Neutrophil (primary cell): ENCODE results near the gene ATP5F1D.

ENCODE experiments used
- H3K27ac ChIP-seq: fragments of 200-600 bp; sonication (generic); 2 replicates; pipeline ENCODE4 v1.5.1; 2016; ENCODE audit warnings: mild to moderate bottlenecking, moderate library complexity
- H3K27me3 ChIP-seq: fragments of 200-600 bp; sonication (generic); 2 replicates; pipeline ENCODE4 v1.6.0; 2016; ENCODE audit warnings: mild to moderate bottlenecking
- H3K36me3 ChIP-seq: fragments of 200-600 bp; sonication (generic); 2 replicates; pipeline ENCODE4 v1.5.1; 2017
- H3K4me1 ChIP-seq, 2 experiments: fragments of 200-600 bp in 1 of 2; sonication (generic) in 1 of 2; 1 replicate in 1 of 2; 2 replicates in 1 of 2; pipeline versions ENCODE4 v1.5.1 to v1.6.1; 2013 to 2016; ENCODE audit warnings: low read depth in 1 of 2, low read length in 1 of 2, mild to moderate bottlenecking in 1 of 2, moderate library complexity in 1 of 2; ENCODE audit not compliant: control insufficient read depth in 1 of 2, insufficient read depth in 1 of 2
- H3K4me3 ChIP-seq, 2 experiments: fragments of 200-600 bp in 1 of 2; sonication (generic) in 1 of 2; 1 replicate in 1 of 2; 2 replicates in 1 of 2; pipeline ENCODE4 v1.5.1; 2013 to 2016; ENCODE audit warnings: low read depth in 1 of 2, low read length in 1 of 2, mild to moderate bottlenecking in 1 of 2, moderate library complexity in 1 of 2
- H3K9me3 ChIP-seq: fragments of 200-600 bp; sonication (generic); 2 replicates; pipeline ENCODE4 v1.5.1; 2016
- TF ChIP-seq, protein P1 (sequence below): fragments of 200-600 bp; sonication (generic); IDR thresholded peaks from 2 replicates; pipeline ENCODE4 v1.5.1; 2016; ENCODE audit warnings: antibody characterized with exemption

Gene ATP5F1D

DNA sequence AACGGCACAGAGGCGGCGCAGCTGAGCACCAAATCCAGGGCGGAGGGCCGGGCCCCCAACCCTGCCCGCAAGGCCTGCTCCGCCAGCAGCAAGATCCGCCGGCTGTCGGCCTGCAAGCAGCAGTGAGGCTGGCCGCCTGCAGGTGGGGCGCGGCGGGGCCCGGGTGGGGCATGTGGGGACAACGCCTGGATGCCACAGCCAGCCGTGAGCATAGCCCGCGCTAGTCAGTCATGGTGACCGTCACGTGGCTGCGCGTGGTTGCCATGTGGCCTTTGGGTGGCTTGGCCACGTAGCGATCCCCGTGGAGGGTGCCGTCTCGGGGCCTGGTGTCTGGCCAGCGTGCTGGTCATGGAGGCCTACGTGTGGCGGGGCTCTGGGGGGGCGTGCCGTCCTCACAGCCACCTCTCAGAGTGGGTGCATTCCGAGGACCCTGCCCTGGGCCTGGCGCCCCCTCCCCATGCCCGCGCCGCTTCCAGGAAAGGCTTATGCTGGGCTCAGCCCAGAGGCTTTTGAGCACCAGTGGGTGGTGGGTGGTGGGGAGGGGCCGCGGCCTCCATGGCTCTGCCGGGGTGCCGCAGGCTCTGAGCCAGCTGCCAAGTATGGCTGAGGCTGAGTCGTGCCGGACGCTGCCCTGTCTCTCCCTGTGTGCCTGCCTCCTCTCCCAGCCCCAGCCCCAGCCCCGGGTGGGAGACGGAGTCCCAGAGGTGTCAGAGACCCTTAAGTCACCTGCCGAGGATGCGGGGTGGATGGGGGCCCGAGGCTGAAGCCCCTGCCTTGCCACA is 14.8 kb upstream of the ATP5F1D start:
- H3K4me3 ChIP-seq, result no peak overlapping the region
- no peak overlapping the region for H3K27ac ChIP-seq
- peaks cover 65% of the 10 kb centered on the region for H3K36me3 ChIP-seq
- TF ChIP-seq, protein P1, sequence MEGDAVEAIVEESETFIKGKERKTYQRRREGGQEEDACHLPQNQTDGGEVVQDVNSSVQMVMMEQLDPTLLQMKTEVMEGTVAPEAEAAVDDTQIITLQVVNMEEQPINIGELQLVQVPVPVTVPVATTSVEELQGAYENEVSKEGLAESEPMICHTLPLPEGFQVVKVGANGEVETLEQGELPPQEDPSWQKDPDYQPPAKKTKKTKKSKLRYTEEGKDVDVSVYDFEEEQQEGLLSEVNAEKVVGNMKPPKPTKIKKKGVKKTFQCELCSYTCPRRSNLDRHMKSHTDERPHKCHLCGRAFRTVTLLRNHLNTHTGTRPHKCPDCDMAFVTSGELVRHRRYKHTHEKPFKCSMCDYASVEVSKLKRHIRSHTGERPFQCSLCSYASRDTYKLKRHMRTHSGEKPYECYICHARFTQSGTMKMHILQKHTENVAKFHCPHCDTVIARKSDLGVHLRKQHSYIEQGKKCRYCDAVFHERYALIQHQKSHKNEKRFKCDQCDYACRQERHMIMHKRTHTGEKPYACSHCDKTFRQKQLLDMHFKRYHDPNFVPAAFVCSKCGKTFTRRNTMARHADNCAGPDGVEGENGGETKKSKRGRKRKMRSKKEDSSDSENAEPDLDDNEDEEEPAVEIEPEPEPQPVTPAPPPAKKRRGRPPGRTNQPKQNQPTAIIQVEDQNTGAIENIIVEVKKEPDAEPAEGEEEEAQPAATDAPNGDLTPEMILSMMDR, result no peak
- no peaks in the 10 kb centered on the region for H3K9me3 ChIP-seq
- no peaks in the 10 kb centered on the region for H3K4me1 ChIP-seq
- no peaks in the 10 kb centered on the region for H3K27me3 ChIP-seq

GRCh38 chr19:1227304-1228054 is 14.1 kb upstream of the ATP5F1D start:
- Histone ChIP-seq H3K9me3 (no peaks in the 10 kb centered on the region), H3K4me1 (no peaks in the 10 kb centered on the region), H3K27ac (no peak overlapping the region), H3K27me3 (peaks cover 2% of the 10 kb centered on the region), H3K4me3 (no peak overlapping the region), H3K36me3 (peaks cover 57% of the 10 kb centered on the region)
- TF ChIP-seq, protein P1, result no peak

DNA sequence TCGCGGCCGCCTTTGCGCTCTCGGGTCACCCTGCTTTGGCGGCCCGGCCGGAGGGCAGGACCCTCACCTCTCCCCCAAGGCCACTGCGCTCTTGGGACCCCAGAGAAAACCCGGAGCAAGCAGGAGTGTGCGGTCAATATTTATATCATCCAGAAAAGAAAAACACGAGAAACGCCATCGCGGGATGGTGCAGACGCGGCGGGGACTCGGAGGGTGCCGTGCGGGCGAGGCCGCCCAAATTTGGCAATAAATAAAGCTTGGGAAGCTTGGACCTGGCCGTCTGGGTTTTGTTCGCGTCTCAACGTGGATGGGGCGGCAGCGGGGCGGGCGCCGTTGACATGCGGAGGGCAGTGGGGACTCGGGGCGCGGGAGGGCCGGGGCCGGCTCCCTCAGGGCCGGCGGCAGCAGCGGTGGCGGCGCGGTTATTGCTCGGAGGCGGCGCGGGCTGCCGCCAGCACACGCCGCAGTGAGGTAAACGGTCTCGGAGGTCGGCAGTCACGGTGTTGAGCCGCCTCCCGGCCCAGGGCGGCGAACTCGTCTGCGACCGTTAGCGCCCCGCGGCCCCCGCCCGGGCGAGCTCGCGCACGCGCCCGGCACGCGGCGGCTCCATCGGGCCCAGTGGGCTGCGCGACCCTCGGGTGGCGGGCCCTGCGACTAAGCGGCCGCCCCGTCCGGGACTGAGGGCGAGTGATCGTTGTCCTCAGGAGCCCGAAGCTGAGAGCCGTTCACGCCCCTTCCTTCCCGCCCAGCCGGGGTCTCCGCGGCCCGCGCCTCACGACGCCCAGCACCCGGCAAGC is 13.2 kb upstream of the ATP5F1D start:
- no peak overlapping the region for H3K27ac ChIP-seq
- no peaks in the 10 kb centered on the region for H3K4me1 ChIP-seq
- H3K36me3 ChIP-seq, result peaks cover 49% of the 10 kb centered on the region
- no peaks in the 10 kb centered on the region for H3K9me3 ChIP-seq
- TF ChIP-seq, protein P1, result no peak
- no peak overlapping the region for H3K4me3 ChIP-seq
- peaks cover 10% of the 10 kb centered on the region for H3K27me3 ChIP-seq

DNA sequence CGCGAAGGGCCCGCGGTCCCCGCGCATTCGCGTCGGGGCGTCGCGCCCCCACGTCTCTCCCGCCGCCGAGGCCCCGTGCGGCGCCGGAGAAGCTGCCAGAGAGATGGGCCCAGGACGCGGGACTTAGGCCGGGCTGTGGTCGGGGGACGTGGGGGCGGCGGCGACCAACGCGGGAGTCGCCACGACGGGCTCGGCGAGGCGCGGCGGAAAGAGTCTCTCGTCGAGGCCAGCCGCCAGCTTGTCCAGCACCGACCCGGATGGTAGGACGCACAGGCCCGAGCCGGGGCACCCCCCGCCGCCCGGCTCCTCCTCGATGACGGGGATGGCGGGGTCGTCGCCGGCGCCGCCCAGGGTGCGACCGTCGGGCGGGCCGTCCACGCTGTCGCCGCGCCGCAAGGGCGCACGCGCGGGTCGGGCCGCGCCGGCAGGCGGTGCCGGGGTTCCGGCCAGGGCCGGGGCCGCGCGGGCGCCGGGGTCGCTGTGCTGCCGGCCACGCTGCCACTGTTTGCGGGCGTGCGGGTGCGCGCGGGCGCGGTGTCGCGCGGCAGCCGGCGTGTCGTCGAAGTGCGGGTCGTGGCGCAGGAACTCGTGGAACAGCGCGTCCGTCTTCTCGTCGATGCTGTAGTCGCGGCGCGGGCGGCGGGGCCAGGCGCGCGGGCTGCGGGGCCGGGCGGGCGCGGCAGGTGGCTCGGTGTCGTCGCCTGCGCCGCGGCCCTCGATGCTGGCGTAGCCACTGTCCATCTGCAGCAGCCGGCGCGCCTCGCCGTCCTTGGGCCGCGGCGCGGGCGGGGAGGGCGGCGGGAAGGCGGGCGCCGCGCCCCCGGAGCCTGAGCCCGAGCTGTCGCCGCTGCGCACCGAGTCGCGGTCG is 12.3 kb upstream of the ATP5F1D start:
- H3K27ac ChIP-seq, result no peak overlapping the region
- peaks cover 39% of the 10 kb centered on the region for H3K36me3 ChIP-seq
- no peaks in the 10 kb centered on the region for H3K4me1 ChIP-seq
- no peak overlapping the region for H3K4me3 ChIP-seq
- H3K9me3 ChIP-seq, result no peaks in the 10 kb centered on the region
- TF ChIP-seq, protein P1, result no peak
- H3K27me3 ChIP-seq, result peaks cover 19% of the 10 kb centered on the region
